HG02981 (cell line): Measurements from ENCODE around the gene MACROD2.
"Not testable (repeated sequence)": the region's sequence is repeated elsewhere in the genome, so short reads cannot be mapped to it uniquely, and the experiment has no call there.

Experiments
- ATAC-seq: cut with Tn5 transposase; IDR thresholded peaks from one replicate; pipeline ENCODE4 v1.9.1; 2021; ENCODE audit warnings: mild to moderate bottlenecking, moderate library complexity; ENCODE audit not compliant: unreplicated experiment

The MACROD2 gene

GRCh38 chr20:16003310-16003709 is 2008.0 kb downstream of the MACROD2 start:
- ATAC-seq = no peak

GRCh38 chr20:16004108-16004854 is 2009.0 kb downstream of the MACROD2 start:
- no peak for ATAC-seq

GRCh38 chr20:16005021-16005914 is 2010.0 kb downstream of the MACROD2 start:
- no peak for ATAC-seq

GRCh38 chr20:16005915-16006493 is 2010.7 kb downstream of the MACROD2 start:
- no peak for ATAC-seq

- ATAC-seq = peak; percentile 97
Measured at GRCh38 chr20:16007164-16007563, 2011.8 kb downstream of the MACROD2 start.

GRCh38 chr20:16007962-16008361 is 2012.6 kb downstream of the MACROD2 start:
- no peak for ATAC-seq

- no peak for ATAC-seq
Measured at GRCh38 chr20:16011056-16011455, 2015.7 kb downstream of the MACROD2 start.

- no peak for ATAC-seq
Measured at GRCh38 chr20:16011519-16011918, 2016.2 kb downstream of the MACROD2 start.

GRCh38 chr20:16012934-16013333 is 2017.6 kb downstream of the MACROD2 start:
- not testable (repeated sequence) for ATAC-seq

- ATAC-seq = no peak
Measured at GRCh38 chr20:16013631-16014030, 2018.3 kb downstream of the MACROD2 start.

- ATAC-seq = no peak
Measured at GRCh38 chr20:16014436-16014835, 2019.1 kb downstream of the MACROD2 start.

- no peak for ATAC-seq
Measured at GRCh38 chr20:16017656-16018055, 2022.3 kb downstream of the MACROD2 start.

- no peak for ATAC-seq
Measured at GRCh38 chr20:16018881-16019280, 2023.6 kb downstream of the MACROD2 start.

- no peak for ATAC-seq
Measured at GRCh38 chr20:16020971-16021370, 2025.7 kb downstream of the MACROD2 start.

- ATAC-seq = no peak
Measured at GRCh38 chr20:16025084-16025483, 2029.8 kb downstream of the MACROD2 start.

- no peak for ATAC-seq
Measured at GRCh38 chr20:16027686-16028085, 2032.4 kb downstream of the MACROD2 start.

GRCh38 chr20:16028923-16029322 is 2033.6 kb downstream of the MACROD2 start:
- ATAC-seq = peak; percentile 83

- ATAC-seq = no peak
Measured at GRCh38 chr20:16030253-16030652, 2034.9 kb downstream of the MACROD2 start.

GRCh38 chr20:16035576-16035975 is 2040.3 kb downstream of the MACROD2 start:
- no peak for ATAC-seq

- ATAC-seq = no peak
Measured at GRCh38 chr20:16036331-16036730, 2041.0 kb downstream of the MACROD2 start.

- ATAC-seq = no peak
Measured at GRCh38 chr20:16040742-16041141, 2045.4 kb downstream of the MACROD2 start.

- ATAC-seq = no peak
Measured at GRCh38 chr20:16042731-16043130, 2047.4 kb downstream of the MACROD2 start.
